HCT116 (cell line): ENCODE data around the gene KRTAP1-4. TPM values are rescaled to one million over a fixed set of nuclear protein-coding genes. Genes with fewer than 3 reads are reported as not detected.
"Not testable (repeated sequence)": the region's sequence is repeated elsewhere in the genome, so short reads cannot be mapped to it uniquely, and the experiment has no call there.

Source experiments
- ATAC-seq: fragments of 200-7000 bp; cut with Tn5 transposase; 2 replicates; pipeline ENCODE4 v1.9.1; 2020; ENCODE audit warnings: mild to moderate bottlenecking, moderate library complexity
- BruUV-seq: library from RNA; stranded (reverse); fragments of 400-500 nt; replicated peaks from 2 replicates; lab custom pipeline; 2021; lab: Mats Ljungman, UMichigan
- CTCF ChIA-PET: fragments of 300-600 bp; sonication (Branson Sonifier 250); formaldehyde crosslinking; loops from one replicate; lab custom pipeline; 2021; ENCODE audit warnings: antibody characterized with exemption; lab: Charles Lee
- POLR2A ChIA-PET: fragments of 300-600, 350-600 bp; sonication (Branson Sonifier 250); formaldehyde crosslinking; loops from one replicate; lab custom pipeline; 2021; ENCODE audit warnings: antibody characterized with exemption; lab: Charles Lee
- RAD21 ChIA-PET, 2 experiments: fragments of 300-600 bp; sonication (Branson Sonifier 250); formaldehyde crosslinking; loops; one replicate each; lab custom pipeline; 2023; ENCODE audit warnings: low total read pairs in 2 of 2; ENCODE audit not compliant: uncharacterized antibody in 2 of 2, unreplicated experiment in 2 of 2, low non-redundant PET in 1 of 2; lab: Charles Lee
- DNase-seq: peaks from one replicate; pipeline ENCODE4 v3.0.0-alpha.2; 2010; ENCODE audit warnings: low read depth, low spot score
- H2AFZ ChIP-seq: fragments of 200-600 bp; shearing (Covaris generic), sonication (generic); 2 replicates; pipeline ENCODE4 v1.6.1; 2017; ENCODE audit warnings: low read depth, mixed run types, mixed read lengths, antibody characterized with exemption, low read length; ENCODE audit not compliant: poor library complexity, severe bottlenecking
- H3K27ac ChIP-seq: 2 replicates; pipeline ENCODE4 v1.5.1; 2012; ENCODE audit warnings: low read depth, low read length
- H3K27me3 ChIP-seq: fragments of 200-600 bp; sonication (generic); 2 replicates; pipeline ENCODE4 v1.6.1; 2016; ENCODE audit warnings: mixed run types, low read length, mixed read lengths; ENCODE audit not compliant: insufficient read depth
- H3K36me3 ChIP-seq, 2 experiments: fragments of 200-500 bp in 1 of 2; fragments of 200-600 bp in 1 of 2; sonication (Bioruptor generic) in 1 of 2; sonication (generic) in 1 of 2; 2 replicates each; pipeline versions ENCODE4 v1.5.1 to v1.6.1; 2014 to 2016; ENCODE audit warnings: low read length in 2 of 2, inconsistent platforms in 1 of 2, mixed read lengths in 1 of 2, mixed run types in 1 of 2; ENCODE audit not compliant: insufficient read depth in 2 of 2, control insufficient read depth in 1 of 2
- H3K4me1 ChIP-seq, 2 experiments: fragments of 200-600 bp in 1 of 2; sonication (generic) in 1 of 2; 2 replicates each; pipeline versions ENCODE4 v1.5.1 to v1.6.1; 2012 to 2017; ENCODE audit warnings: low read length in 2 of 2, inconsistent platforms in 1 of 2, mild to moderate bottlenecking in 1 of 2, mixed read lengths in 1 of 2, mixed run types in 1 of 2, moderate library complexity in 1 of 2; ENCODE audit not compliant: insufficient read depth in 2 of 2, control insufficient read depth in 1 of 2
- H3K4me2 ChIP-seq: fragments of 200-600 bp; sonication (generic); 2 replicates; pipeline ENCODE4 v1.6.1; 2017; ENCODE audit warnings: mixed run types, low read length, mixed read lengths
- H3K4me3 ChIP-seq, 2 experiments: fragments of 200-600 bp in 1 of 2; sonication (generic) in 1 of 2; replicated peaks in 1 of 2; 2 replicates each; pipeline ENCODE4 v1.5.1; 2011 to 2016; ENCODE audit warnings: low read length in 2 of 2, control low read depth in 1 of 2, low read depth in 1 of 2, mild to moderate bottlenecking in 1 of 2, mixed read lengths in 1 of 2, mixed run types in 1 of 2
- H3K79me2 ChIP-seq: fragments of 200-600 bp; sonication (generic); 2 replicates; pipeline ENCODE4 v1.6.1; 2017; ENCODE audit warnings: mild to moderate bottlenecking, mixed run types, low read length, moderate library complexity, mixed read lengths; ENCODE audit not compliant: insufficient read depth
- H3K9ac ChIP-seq: fragments of 200-600 bp; sonication (generic); 2 replicates; pipeline ENCODE4 v1.6.1; 2016; ENCODE audit warnings: low read length, mixed read lengths
- H3K9me2 ChIP-seq: fragments of 200-600 bp; sonication (generic), shearing (Covaris generic); 2 replicates; pipeline ENCODE4 v1.6.1; 2017; ENCODE audit warnings: mixed run types, mild to moderate bottlenecking, moderate library complexity; ENCODE audit not compliant: insufficient read depth
- H3K9me3 ChIP-seq, 2 experiments: fragments of 200-500 bp in 1 of 2; fragments of 200-600 bp in 1 of 2; sonication (Bioruptor generic) in 1 of 2; sonication (generic) in 1 of 2; 2 replicates each; pipeline ENCODE4 v1.6.1; 2014 to 2017; ENCODE audit warnings: low read length in 2 of 2, mixed read lengths in 2 of 2, inconsistent platforms in 1 of 2, low read depth in 1 of 2, mild to moderate bottlenecking in 1 of 2, mixed run types in 1 of 2, moderate library complexity in 1 of 2; ENCODE audit not compliant: control insufficient read depth in 1 of 2, insufficient read depth in 1 of 2
- H4K20me1 ChIP-seq: fragments of 200-600 bp; sonication (generic), shearing (Covaris generic); 2 replicates; pipeline ENCODE4 v1.6.1; 2017; ENCODE audit warnings: mixed run types, mild to moderate bottlenecking, moderate library complexity; ENCODE audit not compliant: insufficient read depth
- ELF1 ChIP-seq: IDR thresholded peaks from 2 replicates; pipeline ENCODE4 v1.6.1; 2012; ENCODE audit warnings: low read depth, borderline replicate concordance
- JUND ChIP-seq: IDR thresholded peaks from 2 replicates; pipeline ENCODE4 v1.6.1; 2012
- YY1 ChIP-seq: IDR thresholded peaks from 2 replicates; pipeline ENCODE4 v1.6.1; 2011; ENCODE audit warnings: low read length, low read depth, moderate library complexity, mild to moderate bottlenecking; ENCODE audit not compliant: insufficient replicate concordance; ENCODE audit errors: extremely low read depth
- intact Hi-C: fragments of 100-400 bp; cut with micrococcal nuclease; formaldehyde crosslinking; loops from 2 replicates; pipeline ENCODE4 v1.10.0; 2022
- total RNA-seq: library from RNA; stranded (reverse); gene quantifications from one replicate; pipeline ENCODE4 v1.2.1, GENCODE V29; 2021; ENCODE audit not compliant: unreplicated experiment

The KRTAP1-4 gene
- total RNA-seq, 1 experiment from 2014 or later = not detected

- TF ChIP-seq ELF1 (no peak), YY1 (no peak)
Measured at GRCh38 chr17:41037853-41038350, 7.9 kb upstream of the KRTAP1-4 start (continued).

GRCh38 chr17:41034346-41034935 lies 4.4 kb upstream of the KRTAP1-4 start, which contains the start of gene KRTAP1-3:
Gene KRTAP1-3, minus strand, starts transcription at chr17:41034874. Its CDS starts 53 bp downstream, at chr17:41034821.
- BruUV-seq, H3K4me2 ChIP-seq, H3K36me3 ChIP-seq, H2AFZ ChIP-seq, RAD21 ChIA-PET, ATAC-seq, CTCF ChIA-PET, H3K79me2 ChIP-seq, H4K20me1 ChIP-seq, H3K9me2 ChIP-seq, H3K27me3 ChIP-seq, intact Hi-C loops, DNase-seq, H3K4me3 ChIP-seq, H3K27ac ChIP-seq, POLR2A ChIA-PET, H3K9ac ChIP-seq, H3K9me3 ChIP-seq: not testable (repeated sequence)
- peaks cover 7 to 10% of the 10 kb centered on the region in 2 experiments; a peak in 2 of 4 replicates for H3K4me1 ChIP-seq

DNA sequence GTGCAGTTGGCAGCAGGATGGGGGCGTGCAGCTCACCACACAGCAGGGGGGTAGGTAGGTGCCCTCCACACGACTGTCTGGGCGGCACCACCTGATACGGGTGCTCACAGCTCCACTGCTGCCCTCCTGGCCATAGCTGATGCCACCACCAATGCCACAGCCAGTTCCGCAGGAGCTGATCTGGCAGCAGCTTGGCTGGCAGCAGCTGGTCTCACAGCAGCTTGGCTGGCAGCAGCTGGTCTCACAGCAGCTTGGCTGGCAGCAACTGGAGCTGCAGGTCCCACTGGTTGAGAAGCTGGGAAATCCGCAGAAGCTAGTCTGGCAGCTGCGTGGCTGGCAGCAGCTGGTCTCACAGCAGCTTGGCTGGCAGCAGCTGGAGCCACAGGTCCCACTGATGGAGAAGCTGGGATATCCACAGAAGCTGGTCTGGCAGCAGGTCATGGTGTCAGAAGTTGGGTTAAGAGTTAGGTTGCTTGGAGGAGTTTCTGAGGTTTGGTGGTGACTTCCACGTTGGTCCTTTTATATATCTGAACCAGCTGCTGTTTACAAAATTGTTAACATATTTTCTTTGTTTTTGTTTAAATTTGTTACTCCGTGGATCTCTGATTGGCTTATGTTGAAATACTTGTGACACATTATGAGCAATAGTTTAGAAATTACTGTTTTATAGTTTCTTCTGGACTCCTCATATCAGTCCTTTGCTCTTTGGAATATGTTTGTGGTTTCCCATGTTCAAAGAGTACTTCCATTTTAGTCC lies 3.1 kb downstream of the KRTAP1-4 start, which contains the start of gene KRTAP1-5:
Gene KRTAP1-5, minus strand, starts transcription at position 494 of the 757 bp plus-strand sequence. Its CDS starts 53 bp downstream, at position 441.
- Histone ChIP-seq H2AFZ (peak within 1 kb of the TSS; percentile 17), H3K27ac (no peak within 1 kb of the TSS), H3K4me2 (no peak within 1 kb of the TSS), H3K79me2 (no peaks in the 10 kb centered on the region), H3K27me3 (no peaks in the 10 kb centered on the region), H3K9me3 (peaks cover 0 to 9% of the 10 kb centered on the region in 2 experiments; a peak in 1 of 4 replicates), H3K9ac (no peak within 1 kb of the TSS), H4K20me1 (no peaks in the 10 kb centered on the region), H3K36me3 (no peaks in the 10 kb centered on the region; a peak in 1 of 4 replicates), H3K4me1 (no peaks in the 10 kb centered on the region), H3K4me3 (no peak within 1 kb of the TSS), H3K9me2 (no peaks in the 10 kb centered on the region)
- ChIA-PET RAD21 (no interaction called here), CTCF (no interaction called here), POLR2A (no interaction called here)
- no TSS peak for BruUV-seq
- DNase-seq (no peak), ATAC-seq (no peak)
- intact Hi-C loops = no loop called here
- TF ChIP-seq JUND = no peak
